Measurements from ENCODE around the gene SMIM38. TPM values are rescaled to one million over a fixed set of nuclear protein-coding genes. Genes with fewer than 3 reads are reported as not detected.
"Not testable (repeated sequence)": the region's sequence is repeated elsewhere in the genome, so short reads cannot be mapped to it uniquely, and the experiment has no call there.

SMIM38 gene
- total RNA-seq, 2 donors from 2014 or later = 2.3 to 5.5 TPM

GRCh38 chr11:69135420-69136363, 20.0 kb upstream of the SMIM38 start:
- no peak overlapping the region for H3K27ac Mint-ChIP-seq
- H3K36me3 Mint-ChIP-seq (ENCODE audit: insufficient read depth in 2 of 2) = peaks cover 8 to 20% of the 10 kb centered on the region in 2 donors
- no peak overlapping the region for H3K4me3 Mint-ChIP-seq
- peaks cover 25% of the 10 kb centered on the region for H3K4me1 Mint-ChIP-seq (ENCODE audit: low read depth)
- DNase-seq (peak in 1 of 2 donors; percentile 12), ATAC-seq (replicated peaks in 1 of 2) (peak; percentile 26 to 27)
- no peaks in the 10 kb centered on the region for H3K27me3 Mint-ChIP-seq (ENCODE audit: low read depth)
- H3K9me3 Mint-ChIP-seq = peaks cover 5 to 7% of the 10 kb centered on the region in 2 donors

DNA sequence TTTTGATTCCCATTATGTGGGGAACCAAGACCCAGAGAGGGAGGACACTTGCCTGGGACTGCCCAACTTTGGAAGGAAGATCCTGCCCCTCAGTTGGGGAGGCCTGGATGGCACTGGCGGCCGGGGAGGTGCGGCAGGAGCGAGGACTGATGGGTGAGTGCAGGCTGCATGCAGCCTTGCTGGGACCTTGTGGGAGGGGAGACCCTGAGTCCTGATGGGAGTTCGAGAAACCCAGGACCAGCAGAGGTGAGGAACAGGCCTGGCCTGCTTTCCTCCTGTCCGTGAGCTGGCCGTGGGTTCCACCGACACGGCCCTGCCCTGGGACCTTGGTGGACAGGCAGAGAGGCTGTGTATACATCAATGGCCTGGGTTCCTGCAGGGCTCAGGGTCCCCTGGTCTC, 19.3 kb upstream of the SMIM38 start:
- Mint-ChIP-seq H3K36me3 (ENCODE audit: insufficient read depth in 2 of 2) (peaks cover 8 to 20% of the 10 kb centered on the region in 2 donors), H3K4me3 (no peak overlapping the region), H3K27me3 (ENCODE audit: low read depth) (peaks cover 2% of the 10 kb centered on the region), H3K4me1 (ENCODE audit: low read depth) (peaks cover 28% of the 10 kb centered on the region), H3K27ac (no peak overlapping the region), H3K9me3 (peaks cover 5 to 7% of the 10 kb centered on the region in 2 donors)
- no peak for ATAC-seq (replicated peaks in 1 of 2)
- DNase-seq = no peak

DNA sequence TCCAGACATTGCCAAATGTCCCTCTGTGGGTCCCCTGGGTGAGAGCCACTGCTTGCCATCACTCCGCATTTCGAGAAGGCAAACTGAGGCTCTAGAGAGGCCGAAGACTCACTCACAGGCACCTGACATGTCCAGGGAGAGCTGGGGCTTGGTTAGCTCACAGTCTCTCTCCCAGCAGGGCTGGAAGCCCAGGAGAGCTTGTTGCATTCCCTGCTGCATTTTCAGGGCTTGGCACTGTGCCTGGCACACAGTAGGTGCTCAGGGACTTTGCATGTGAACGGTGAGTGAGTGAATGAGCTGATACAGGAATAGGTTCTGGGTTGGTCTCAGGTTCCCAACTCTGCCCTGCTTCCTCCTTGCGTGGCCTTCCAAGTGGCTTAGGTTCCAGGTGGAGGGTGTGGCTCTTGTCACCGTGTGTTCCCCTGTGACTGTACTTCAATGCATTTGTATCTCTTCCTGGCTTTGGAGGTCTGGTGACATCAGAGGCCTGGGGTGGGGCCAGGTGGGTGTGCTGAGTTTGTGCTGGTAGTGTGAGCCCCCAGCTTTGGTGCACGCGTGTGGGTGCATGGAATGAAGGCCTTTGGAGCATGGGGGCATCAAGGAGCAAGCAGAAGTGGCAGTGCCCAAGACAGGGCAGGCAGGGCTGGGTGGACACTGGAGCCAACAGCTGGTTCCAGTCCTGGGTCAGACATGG, 18.4 kb upstream of the SMIM38 start:
- Mint-ChIP-seq H3K4me1 (ENCODE audit: low read depth) (peaks cover 36% of the 10 kb centered on the region), H3K36me3 (ENCODE audit: insufficient read depth in 2 of 2) (peaks cover 8 to 20% of the 10 kb centered on the region in 2 donors), H3K27me3 (ENCODE audit: low read depth) (peaks cover 6% of the 10 kb centered on the region), H3K9me3 (peaks cover 5 to 7% of the 10 kb centered on the region in 2 donors), H3K4me3 (no peak overlapping the region), H3K27ac (no peak overlapping the region)
- DNase-seq (no peak), ATAC-seq (replicated peaks in 1 of 2) (no peak)

DNA sequence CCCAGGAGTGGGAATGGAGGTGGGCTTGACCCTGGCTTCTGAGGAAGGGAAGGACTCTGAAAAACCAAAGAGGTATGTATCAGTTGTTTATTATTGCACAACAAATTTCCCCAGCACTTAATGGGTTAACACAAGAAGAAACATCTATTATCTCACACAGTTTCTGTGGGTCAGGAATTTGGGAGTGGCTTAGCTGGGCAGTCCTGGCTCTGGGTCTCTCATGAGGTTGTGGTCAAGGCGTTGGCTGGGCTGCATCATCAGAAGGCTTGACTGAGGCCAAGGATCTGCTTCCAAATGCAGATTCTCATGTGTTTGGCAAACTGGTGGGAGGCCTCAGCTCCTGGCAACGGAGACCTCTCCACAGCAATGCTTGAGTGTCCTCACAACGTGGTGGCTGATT, 17.5 kb upstream of the SMIM38 start:
- DNase-seq (no peak), ATAC-seq (replicated peaks in 1 of 2) (no peak)
- Mint-ChIP-seq H3K4me1 (ENCODE audit: low read depth) (peaks cover 39% of the 10 kb centered on the region), H3K36me3 (ENCODE audit: insufficient read depth in 2 of 2) (peaks cover 8 to 17% of the 10 kb centered on the region in 2 donors), H3K27ac (no peak overlapping the region), H3K27me3 (ENCODE audit: low read depth) (peaks cover 6% of the 10 kb centered on the region), H3K9me3 (peaks cover 5% of the 10 kb centered on the region in 2 donors), H3K4me3 (no peak overlapping the region)

GRCh38 chr11:69140161-69140560, 15.6 kb upstream of the SMIM38 start:
- H3K4me3 Mint-ChIP-seq; DNase-seq; H3K36me3 Mint-ChIP-seq (ENCODE audit: insufficient read depth in 2 of 2); ATAC-seq (replicated peaks in 1 of 2); H3K27me3 Mint-ChIP-seq (ENCODE audit: low read depth); H3K27ac Mint-ChIP-seq; H3K9me3 Mint-ChIP-seq: not testable (repeated sequence)
- H3K4me1 Mint-ChIP-seq (ENCODE audit: low read depth) = peaks cover 39% of the 10 kb centered on the region

- Mint-ChIP-seq H3K27me3 (ENCODE audit: low read depth) (peaks cover 6% of the 10 kb centered on the region), H3K4me1 (ENCODE audit: low read depth) (peaks cover 35% of the 10 kb centered on the region)
- ATAC-seq (replicated peaks in 1 of 2) = no peak
Measured at GRCh38 chr11:69140635-69141034, 15.1 kb upstream of the SMIM38 start.

GRCh38 chr11:69141742-69142141, 14.0 kb upstream of the SMIM38 start:
- H3K27ac Mint-ChIP-seq = no peak overlapping the region
- H3K9me3 Mint-ChIP-seq = peaks cover 8 to 9% of the 10 kb centered on the region in 2 donors
- peaks cover 10 to 11% of the 10 kb centered on the region in 2 donors for H3K36me3 Mint-ChIP-seq (ENCODE audit: insufficient read depth in 2 of 2)
- DNase-seq = no peak
- no peak overlapping the region for H3K4me3 Mint-ChIP-seq
- ATAC-seq (replicated peaks in 1 of 2) = no peak
- H3K27me3 Mint-ChIP-seq (ENCODE audit: low read depth) = peaks cover 6% of the 10 kb centered on the region
- H3K4me1 Mint-ChIP-seq (ENCODE audit: low read depth) = peaks cover 25% of the 10 kb centered on the region

More at GRCh38 chr11:69140635-69141034, 15.1 kb upstream of the SMIM38 start:
- Mint-ChIP-seq H3K4me3 (no peak overlapping the region), H3K9me3 (peaks cover 2 to 7% of the 10 kb centered on the region in 2 donors), H3K36me3 (ENCODE audit: insufficient read depth in 2 of 2) (peaks cover 10% of the 10 kb centered on the region in 2 donors), H3K27ac (no peak overlapping the region)
- DNase-seq = no peak

GRCh38 chr11:69142895-69143294, 12.8 kb upstream of the SMIM38 start:
- H3K27me3 Mint-ChIP-seq (ENCODE audit: low read depth) = peaks cover 6% of the 10 kb centered on the region
- no peak overlapping the region for H3K27ac Mint-ChIP-seq
- H3K4me3 Mint-ChIP-seq = no peak overlapping the region
- peaks cover 8 to 9% of the 10 kb centered on the region in 2 donors for H3K9me3 Mint-ChIP-seq
- H3K36me3 Mint-ChIP-seq (ENCODE audit: insufficient read depth in 2 of 2) = peaks cover 10 to 11% of the 10 kb centered on the region in 2 donors
- no peak for DNase-seq
- peaks cover 25% of the 10 kb centered on the region for H3K4me1 Mint-ChIP-seq (ENCODE audit: low read depth)
- no peak for ATAC-seq (replicated peaks in 1 of 2)

- peak overlapping the region; percentile 46 to 54 for H3K4me3 Mint-ChIP-seq
- H3K27me3 Mint-ChIP-seq (ENCODE audit: low read depth) = peaks cover 6% of the 10 kb centered on the region
Measured at GRCh38 chr11:69144316-69145049, 11.3 kb upstream of the SMIM38 start.

DNA sequence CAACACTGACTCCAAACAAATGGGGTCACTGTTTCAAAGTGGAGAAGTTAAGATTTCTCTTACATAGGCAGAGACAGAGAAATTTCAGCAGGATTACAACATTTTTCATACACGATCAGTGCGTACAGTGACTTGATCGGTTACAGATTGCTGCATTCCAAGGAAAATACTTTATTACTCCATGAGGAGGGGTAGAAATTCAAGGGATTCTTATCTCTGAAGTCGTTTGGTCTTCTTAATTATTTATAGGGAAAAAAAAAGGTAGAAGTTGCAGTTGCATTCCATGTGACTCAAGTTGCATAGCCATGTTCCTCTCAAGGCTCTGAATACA, 10.7 kb upstream of the SMIM38 start:
- ATAC-seq (replicated peaks in 1 of 2) (no peak), DNase-seq (no peak)
- peaks cover 25% of the 10 kb centered on the region for H3K4me1 Mint-ChIP-seq (ENCODE audit: low read depth)
- peak overlapping the region; percentile 61 for H3K27ac Mint-ChIP-seq
- peaks cover 11 to 15% of the 10 kb centered on the region in 2 donors for H3K36me3 Mint-ChIP-seq (ENCODE audit: insufficient read depth in 2 of 2)
- H3K9me3 Mint-ChIP-seq = peaks cover 8 to 9% of the 10 kb centered on the region in 2 donors
- H3K27me3 Mint-ChIP-seq (ENCODE audit: low read depth) = peaks cover 6% of the 10 kb centered on the region
- peak overlapping the region in 1 of 2 donors; percentile 54 for H3K4me3 Mint-ChIP-seq

More at GRCh38 chr11:69144316-69145049, 11.3 kb upstream of the SMIM38 start:
- Mint-ChIP-seq H3K27ac (peak overlapping the region; percentile 61), H3K36me3 (ENCODE audit: insufficient read depth in 2 of 2) (peaks cover 11 to 15% of the 10 kb centered on the region in 2 donors), H3K9me3 (peaks cover 8 to 9% of the 10 kb centered on the region in 2 donors), H3K4me1 (ENCODE audit: low read depth) (peaks cover 25% of the 10 kb centered on the region)
- DNase-seq = peak; percentile 22 to 40
- peak; percentile 87 to 91 for ATAC-seq (replicated peaks in 1 of 2)

GRCh38 chr11:69148377-69148762, 7.4 kb upstream of the SMIM38 start:
- H3K4me3 Mint-ChIP-seq = no peak overlapping the region
- peaks cover 11% of the 10 kb centered on the region for H3K4me1 Mint-ChIP-seq (ENCODE audit: low read depth)
- no peaks in the 10 kb centered on the region for H3K27me3 Mint-ChIP-seq (ENCODE audit: low read depth)
- DNase-seq (no peak), ATAC-seq (replicated peaks in 1 of 2) (no peak)
- peaks cover 10 to 12% of the 10 kb centered on the region in 2 donors for H3K9me3 Mint-ChIP-seq
- peaks cover 11 to 16% of the 10 kb centered on the region in 2 donors for H3K36me3 Mint-ChIP-seq (ENCODE audit: insufficient read depth in 2 of 2)
- H3K27ac Mint-ChIP-seq = no peak overlapping the region

- H3K4me3 Mint-ChIP-seq = no peak overlapping the region
- DNase-seq = no peak
- no peak overlapping the region for H3K27ac Mint-ChIP-seq
- H3K36me3 Mint-ChIP-seq (ENCODE audit: insufficient read depth in 2 of 2) = peaks cover 11 to 16% of the 10 kb centered on the region in 2 donors
- H3K4me1 Mint-ChIP-seq (ENCODE audit: low read depth) = peaks cover 11% of the 10 kb centered on the region
- H3K27me3 Mint-ChIP-seq (ENCODE audit: low read depth) = no peaks in the 10 kb centered on the region
- no peak for ATAC-seq (replicated peaks in 1 of 2)
- peaks cover 10 to 12% of the 10 kb centered on the region in 2 donors for H3K9me3 Mint-ChIP-seq
Measured at GRCh38 chr11:69148806-69149205, 6.9 kb upstream of the SMIM38 start.

Measured in activated T-cell treated with anti-CD3 and anti-CD28 coated beads, Interleukin-2, amount 50 U/mL, for 72 hours (primary cell).